Breast epithelium (tissue), 3 donors: ENCODE results near the gene DNASE2B.

Experiments used
- POLR2A ChIP-seq: fragments of 450-650 bp; IDR thresholded peaks from one replicate; pipeline ENCODE4 v1.6.1; 2016; ENCODE audit warnings: antibody characterized with exemption, mild to moderate bottlenecking, moderate library complexity
- POLR2AphosphoS5 ChIP-seq, 3 donors: sonication (generic); formaldehyde crosslinking; IDR thresholded peaks; one replicate each; pipeline ENCODE4 v1.6.1; 2017; ENCODE audit warnings: antibody characterized with exemption in 3 of 3
- TF ChIP-seq, protein P1 (sequence below), 3 donors: fragments of 450-650 bp; IDR thresholded peaks; one replicate each; pipeline ENCODE4 v1.5.1; 2016 to 2017; ENCODE audit warnings: antibody characterized with exemption in 3 of 3, mild to moderate bottlenecking in 3 of 3, moderate library complexity in 3 of 3

GRCh38 chr1:84368441-84368840, 29.8 kb upstream of the DNASE2B start:
- no peak for TF ChIP-seq POLR2AphosphoS5 (IDR thresholded peaks at IDR 0.05)
- TF ChIP-seq, protein P1, sequence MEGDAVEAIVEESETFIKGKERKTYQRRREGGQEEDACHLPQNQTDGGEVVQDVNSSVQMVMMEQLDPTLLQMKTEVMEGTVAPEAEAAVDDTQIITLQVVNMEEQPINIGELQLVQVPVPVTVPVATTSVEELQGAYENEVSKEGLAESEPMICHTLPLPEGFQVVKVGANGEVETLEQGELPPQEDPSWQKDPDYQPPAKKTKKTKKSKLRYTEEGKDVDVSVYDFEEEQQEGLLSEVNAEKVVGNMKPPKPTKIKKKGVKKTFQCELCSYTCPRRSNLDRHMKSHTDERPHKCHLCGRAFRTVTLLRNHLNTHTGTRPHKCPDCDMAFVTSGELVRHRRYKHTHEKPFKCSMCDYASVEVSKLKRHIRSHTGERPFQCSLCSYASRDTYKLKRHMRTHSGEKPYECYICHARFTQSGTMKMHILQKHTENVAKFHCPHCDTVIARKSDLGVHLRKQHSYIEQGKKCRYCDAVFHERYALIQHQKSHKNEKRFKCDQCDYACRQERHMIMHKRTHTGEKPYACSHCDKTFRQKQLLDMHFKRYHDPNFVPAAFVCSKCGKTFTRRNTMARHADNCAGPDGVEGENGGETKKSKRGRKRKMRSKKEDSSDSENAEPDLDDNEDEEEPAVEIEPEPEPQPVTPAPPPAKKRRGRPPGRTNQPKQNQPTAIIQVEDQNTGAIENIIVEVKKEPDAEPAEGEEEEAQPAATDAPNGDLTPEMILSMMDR (IDR thresholded peaks at IDR 0.05): no peak
- no peak for TF ChIP-seq POLR2A
